Esophagus (tissue), 2 donors: Measurements from ENCODE around the gene MDP1. TPM values are rescaled to one million over a fixed set of nuclear protein-coding genes. Genes with fewer than 3 reads are reported as not detected.

ENCODE experiments used
- H3K27ac ChIP-seq, 2 donors: one replicate each; pipeline ENCODE4 v1.5.1; 2013; ENCODE audit warnings: low read depth in 2 of 2, mild to moderate bottlenecking in 2 of 2, inconsistent platforms in 1 of 2, low read length in 1 of 2, moderate library complexity in 1 of 2
- H3K27me3 ChIP-seq, 2 donors: one replicate each; pipeline ENCODE4 v1.6.1; 2013; ENCODE audit warnings: low read length in 2 of 2, control low read depth in 1 of 2, mild to moderate bottlenecking in 1 of 2; ENCODE audit not compliant: insufficient read depth in 2 of 2, control insufficient read depth in 1 of 2
- H3K36me3 ChIP-seq, 2 donors: one replicate each; pipeline ENCODE4 v1.6.1; 2013; ENCODE audit warnings: low read length in 1 of 2; ENCODE audit not compliant: control insufficient read depth in 2 of 2, insufficient read depth in 2 of 2
- H3K4me1 ChIP-seq, 2 donors: one replicate each; pipeline ENCODE4 v1.6.1; 2013; ENCODE audit warnings: low read length in 1 of 2; ENCODE audit not compliant: control insufficient read depth in 2 of 2, insufficient read depth in 2 of 2
- H3K4me3 ChIP-seq, 2 donors: one replicate each; pipeline ENCODE4 v1.5.1; 2013; ENCODE audit warnings: low read length in 2 of 2, mild to moderate bottlenecking in 2 of 2, low read depth in 1 of 2, moderate library complexity in 1 of 2
- H3K9me3 ChIP-seq, 2 donors: one replicate each; pipeline ENCODE4 v1.6.1; 2013; ENCODE audit warnings: mild to moderate bottlenecking in 2 of 2, low read depth in 1 of 2, low read length in 1 of 2, moderate library complexity in 1 of 2; ENCODE audit not compliant: control insufficient read depth in 2 of 2, insufficient read depth in 1 of 2
- WGBS, 2 donors: extraction: QIAGEN DNeasy Blood & Tissue Kit; methylation state at CpG; one replicate each; pipeline ENCODE4 v1.1.7; 2013; 5-methylcytosine and 5-hydroxymethylcytosine counted together
- polyA plus RNA-seq, 2 donors: library from polyadenylated mRNA; stranded (reverse); fragments of 200-250 nt; gene quantifications; one replicate each; pipeline ENCODE4 v1.2.3, GENCODE V29; 2013
- donor health status: healthy with polysubstance abuse.
- donor health status: Bipolar disorder and iron deficiency.

MDP1 gene
- polyA plus RNA-seq, 2 donors: 12.1 to 12.8 TPM

GRCh38 chr14:24194186-24194872 is 21.5 kb downstream of the MDP1 start:
- Histone ChIP-seq H3K27ac (peak overlapping the region in 1 of 2 donors; percentile 94), H3K27me3 (no peaks in the 10 kb centered on the region), H3K4me1 (peaks cover 0 to 3% of the 10 kb centered on the region in 2 donors), H3K9me3 (no peaks in the 10 kb centered on the region), H3K4me3 (peak overlapping the region; percentile 71 to 81), H3K36me3 (peaks cover 0 to 20% of the 10 kb centered on the region in 2 donors)
- 80% methylated on average over 7 of the region's 7 CpGs for WGBS, 2 donors

- H3K36me3 ChIP-seq: peaks cover 0 to 20% of the 10 kb centered on the region in 2 donors
- H3K4me3 ChIP-seq: no peak overlapping the region
- 95 to 98% methylated on average over 15 of the region's 15 CpGs for WGBS, 2 donors
- H3K4me1 ChIP-seq: peaks cover 3 to 4% of the 10 kb centered on the region in 2 donors
- H3K9me3 ChIP-seq: no peaks in the 10 kb centered on the region
- no peaks in the 10 kb centered on the region for H3K27me3 ChIP-seq
- H3K27ac ChIP-seq: no peak overlapping the region
Observed at GRCh38 chr14:24192933-24193332, 22.9 kb downstream of the MDP1 start.

GRCh38 chr14:24190416-24190815 is 25.4 kb downstream of the MDP1 start:
- H3K27ac ChIP-seq: no peak overlapping the region
- 90 to 92% methylated on average over 10 of the region's 10 CpGs for WGBS, 2 donors
- no peaks in the 10 kb centered on the region for H3K9me3 ChIP-seq
- peaks cover 5 to 39% of the 10 kb centered on the region in 2 donors for H3K36me3 ChIP-seq
- H3K4me1 ChIP-seq: peaks cover 3 to 14% of the 10 kb centered on the region in 2 donors
- no peaks in the 10 kb centered on the region for H3K27me3 ChIP-seq
- H3K4me3 ChIP-seq: no peak overlapping the region

GRCh38 chr14:24189460-24189859 is 26.4 kb downstream of the MDP1 start:
- Histone ChIP-seq H3K9me3 (no peaks in the 10 kb centered on the region), H3K36me3 (peaks cover 13 to 48% of the 10 kb centered on the region in 2 donors), H3K4me3 (no peak overlapping the region), H3K27me3 (no peaks in the 10 kb centered on the region), H3K27ac (peak overlapping the region in 1 of 2 donors; percentile 21), H3K4me1 (peaks cover 3 to 11% of the 10 kb centered on the region in 2 donors)
- WGBS, 2 donors: 93 to 95% methylated on average over 9 of the region's 9 CpGs

- Histone ChIP-seq H3K4me1 (peaks cover 3 to 10% of the 10 kb centered on the region in 2 donors), H3K9me3 (no peaks in the 10 kb centered on the region), H3K27me3 (no peaks in the 10 kb centered on the region), H3K36me3 (peaks cover 13 to 53% of the 10 kb centered on the region in 2 donors), H3K27ac (peak overlapping the region in 1 of 2 donors; percentile 21), H3K4me3 (peak overlapping the region in 1 of 2 donors; percentile 90)
- 0 to 1% methylated on average over 3 of the region's 3 CpGs for WGBS, 2 donors
Observed at GRCh38 chr14:24189059-24189375, 26.8 kb downstream of the MDP1 start.

- H3K4me3 ChIP-seq: peak within 1 kb of the TSS; percentile 80 to 90
- H3K27me3 ChIP-seq: no peaks in the 10 kb centered on the region
- WGBS, 2 donors: 0% methylated on average over 48 to 65 of the region's 65 CpGs
- H3K4me1 ChIP-seq: peaks cover 3 to 10% of the 10 kb centered on the region in 2 donors
- peak within 1 kb of the TSS; percentile 72 to 80 for H3K27ac ChIP-seq
- H3K36me3 ChIP-seq: peaks cover 13 to 55% of the 10 kb centered on the region in 2 donors
- H3K9me3 ChIP-seq: no peaks in the 10 kb centered on the region
Observed at GRCh38 chr14:24188251-24189058, 27.4 kb downstream of the MDP1 start, which contains the start of gene IPO4. Gene IPO4, minus strand, starts transcription at chr14:24188816. Its CDS starts 29 bp downstream, at chr14:24188787.

GRCh38 chr14:24187539-24187915 is 28.3 kb downstream of the MDP1 start:
- Histone ChIP-seq H3K36me3 (peaks cover 16 to 59% of the 10 kb centered on the region in 2 donors), H3K4me1 (peaks cover 3 to 10% of the 10 kb centered on the region in 2 donors), H3K27me3 (no peaks in the 10 kb centered on the region), H3K27ac (no peak overlapping the region), H3K4me3 (no peak overlapping the region), H3K9me3 (no peaks in the 10 kb centered on the region)
- WGBS, 2 donors: 80 to 100% methylated on average over 2 of the region's 2 CpGs

GRCh38 chr14:24186831-24187538 is 28.9 kb downstream of the MDP1 start:
- peaks cover 3 to 10% of the 10 kb centered on the region in 2 donors for H3K4me1 ChIP-seq
- peaks cover 16 to 59% of the 10 kb centered on the region in 2 donors for H3K36me3 ChIP-seq
- no peaks in the 10 kb centered on the region for H3K27me3 ChIP-seq
- H3K4me3 ChIP-seq: no peak overlapping the region
- H3K9me3 ChIP-seq: no peaks in the 10 kb centered on the region
- WGBS, 2 donors: 92% methylated on average over 10 of the region's 10 CpGs
- no peak overlapping the region for H3K27ac ChIP-seq

GRCh38 chr14:24185741-24186140 is 30.1 kb downstream of the MDP1 start:
- Histone ChIP-seq H3K4me3 (no peak overlapping the region), H3K27ac (no peak overlapping the region), H3K27me3 (no peaks in the 10 kb centered on the region), H3K9me3 (no peaks in the 10 kb centered on the region), H3K4me1 (peaks cover 3 to 10% of the 10 kb centered on the region in 2 donors), H3K36me3 (peaks cover 19 to 66% of the 10 kb centered on the region in 2 donors)
- WGBS, 2 donors: 91 to 92% methylated on average over 11 of the region's 11 CpGs
